Endothelial cell of umbilical vein (primary cell): Measurements from ENCODE around the gene STK32C. TPM values are rescaled to one million over a fixed set of nuclear protein-coding genes. Genes with fewer than 3 reads are reported as not detected.
"Not testable (repeated sequence)": the region's sequence is repeated elsewhere in the genome, so short reads cannot be mapped to it uniquely, and the experiment has no call there.

Experiments
- BruUV-seq: library from RNA; stranded (reverse); fragments of 400-500 nt; replicated peaks from 2 replicates; lab custom pipeline; 2021; lab: Mats Ljungman, UMichigan
- CTCF ChIA-PET: fragments of 300-600, 350-600 bp; sonication (Branson Sonifier 250); formaldehyde crosslinking; loops from one replicate; lab custom pipeline; 2021; ENCODE audit warnings: antibody characterized with exemption, inconsistent platforms; lab: Charles Lee
- POLR2A ChIA-PET: fragments of 300-600, 350-600 bp; sonication (Branson Sonifier 250); formaldehyde crosslinking; loops from one replicate; lab custom pipeline; 2021; ENCODE audit warnings: antibody characterized with exemption, inconsistent platforms; lab: Charles Lee
- DNase-seq: peaks from one replicate; pipeline ENCODE4 v3.0.0-alpha.2; 2011; ENCODE audit warnings: low read depth, low spot score
- FAIRE-seq: peaks from 2 replicates; lab custom pipeline; 2011; peaks lifted over from hg19 to GRCh38; lab: Jason Lieb, UNC
- H2AFZ ChIP-seq: 2 replicates; pipeline ENCODE4 v1.6.0; 2012; ENCODE audit warnings: low read depth, low read length, control low read depth, inconsistent platforms
- H3K27ac ChIP-seq: 2 replicates; pipeline ENCODE4 v1.5.1; 2011; ENCODE audit warnings: low read depth, mild to moderate bottlenecking, control low read depth, low read length, moderate library complexity; ENCODE audit not compliant: insufficient read depth
- H3K27me3 ChIP-seq, 2 experiments: 2 replicates each; pipeline versions ENCODE4 v1.6.0 to v1.6.1; 2011; ENCODE audit warnings: low read length in 2 of 2, mixed read lengths in 1 of 2; ENCODE audit not compliant: control insufficient read depth in 2 of 2, insufficient read depth in 2 of 2
- H3K36me3 ChIP-seq, 2 experiments: 2 replicates in 1 of 2; 3 replicates in 1 of 2; pipeline ENCODE4 v1.5.1; 2011; ENCODE audit warnings: low read length in 2 of 2, mild to moderate bottlenecking in 1 of 2, moderate library complexity in 1 of 2; ENCODE audit not compliant: control insufficient read depth in 2 of 2, insufficient read depth in 2 of 2; ENCODE audit errors: extremely low read depth in 1 of 2
- H3K4me1 ChIP-seq: 3 replicates; pipeline ENCODE4 v1.5.1; 2011; ENCODE audit warnings: mild to moderate bottlenecking, low read length; ENCODE audit not compliant: control insufficient read depth, insufficient read depth; ENCODE audit errors: extremely low read depth
- H3K4me2 ChIP-seq: 2 replicates; pipeline ENCODE4 v1.6.1; 2011; ENCODE audit warnings: low read length, control low read depth, mixed read lengths; ENCODE audit not compliant: insufficient read depth
- H3K4me3 ChIP-seq, 3 experiments: fragments of 200-600 bp in 1 of 3; sonication (generic), shearing (Covaris generic) in 1 of 3; replicated peaks in 1 of 3; 2 replicates each; pipeline ENCODE4 v1.5.1; 2011 to 2016; ENCODE audit warnings: control low read depth in 3 of 3, low read length in 3 of 3, mild to moderate bottlenecking in 2 of 3, inconsistent platforms in 1 of 3, low read depth in 1 of 3, moderate library complexity in 1 of 3; ENCODE audit not compliant: insufficient read depth in 1 of 3
- H3K79me2 ChIP-seq: 2 replicates; pipeline ENCODE4 v1.6.0; 2012; ENCODE audit warnings: low read length, inconsistent platforms; ENCODE audit not compliant: control insufficient read depth, insufficient read depth
- H3K9ac ChIP-seq: replicated peaks from 2 replicates; pipeline ENCODE3; 2011; ENCODE audit warnings: low read length, control low read depth; ENCODE audit not compliant: insufficient read depth; ENCODE audit errors: extremely low read depth
- H3K9me1 ChIP-seq: replicated peaks from 3 replicates; pipeline ENCODE4 v1.6.0; 2011; ENCODE audit warnings: mild to moderate bottlenecking, low read length; ENCODE audit not compliant: control insufficient read depth, insufficient read depth; ENCODE audit errors: extremely low read depth
- H3K9me3 ChIP-seq: replicated peaks from 2 replicates; pipeline ENCODE4 v1.5.1; 2012; ENCODE audit warnings: low read length, inconsistent platforms; ENCODE audit not compliant: control insufficient read depth, insufficient read depth
- H4K20me1 ChIP-seq: replicated peaks from 2 replicates; pipeline ENCODE3; 2011; ENCODE audit warnings: mild to moderate bottlenecking, low read length; ENCODE audit not compliant: control insufficient read depth, insufficient read depth; ENCODE audit errors: extremely low read depth
- EZH2 ChIP-seq: IDR thresholded peaks from 2 replicates; pipeline ENCODE4 v1.6.1; 2012; ENCODE audit warnings: borderline replicate concordance, low read depth, mild to moderate bottlenecking, moderate library complexity, low read length, inconsistent platforms; ENCODE audit not compliant: severe bottlenecking
- FOS ChIP-seq: IDR thresholded peaks from 2 replicates; pipeline ENCODE4 v1.6.1; 2011; ENCODE audit warnings: mild to moderate bottlenecking, low read length, moderate library complexity, borderline replicate concordance; ENCODE audit not compliant: insufficient read depth
- GATA2 ChIP-seq: IDR thresholded peaks from 2 replicates; pipeline ENCODE4 v1.7.0; 2011; ENCODE audit warnings: low read depth, mild to moderate bottlenecking, moderate library complexity, mixed read lengths, low read length; ENCODE audit not compliant: insufficient read length, insufficient read depth
- JUN ChIP-seq: IDR thresholded peaks from 2 replicates; pipeline ENCODE4 v1.6.1; 2011; ENCODE audit warnings: borderline replicate concordance, low read depth; ENCODE audit not compliant: insufficient read length, insufficient read depth
- MYC ChIP-seq: IDR thresholded peaks from one replicate; pipeline ENCODE4 v1.6.1; 2011; ENCODE audit warnings: mild to moderate bottlenecking, low read depth, low read length
- POLR2A ChIP-seq: IDR thresholded peaks from 2 replicates; pipeline ENCODE4 v1.6.1; 2012; ENCODE audit warnings: low read depth, mild to moderate bottlenecking, control low read depth, low read length
- POLR2AphosphoS5 ChIP-seq: IDR thresholded peaks from 2 replicates; pipeline ENCODE4 v1.6.1; 2012; ENCODE audit warnings: low read depth, mild to moderate bottlenecking, control low read depth, low read length, moderate library complexity; ENCODE audit not compliant: insufficient read depth
- dilution Hi-C: fragments of 300-500 bp; cut with MboI; formaldehyde crosslinking; loops from one replicate; pipeline ENCODE4 v1.15.0; 2019; ENCODE audit warnings: low sequenced_read_pairs; ENCODE audit not compliant: extremely low pct_ligation_motif_present
- intact Hi-C: fragments of 100-400 bp; cut with micrococcal nuclease; formaldehyde crosslinking; loops from one replicate; pipeline ENCODE4 v1.10.0; 2022
- polyA plus RNA-seq, 4 experiments: library from polyadenylated mRNA; depleted of rRNA in 3 of 4; stranded (reverse) in 3 of 4; unstranded in 1 of 4; fragments of >200 nt; gene quantifications; 2 replicates each; pipeline versions ENCODE4 v1.2.1 to v1.2.3, GENCODE V29; 2011 to 2012; ENCODE audit warnings: missing spikeins in 1 of 4
- total RNA-seq: library from RNA; stranded (reverse); gene quantifications from 2 replicates; pipeline ENCODE4 v1.2.3, GENCODE V29; 2021
- TF ChIP-seq, protein P1 (sequence below): IDR thresholded peaks from 2 replicates; pipeline ENCODE4 v1.6.1; 2011; ENCODE audit not compliant: insufficient read depth, insufficient read length
- TF ChIP-seq, protein P2 (sequence below), 2 donors: IDR thresholded peaks; 1 replicate in 1 of 2; 2 replicates in 1 of 2; pipeline ENCODE4 v1.5.1; 2011; ENCODE audit warnings: low read length in 2 of 2, mild to moderate bottlenecking in 2 of 2, moderate library complexity in 2 of 2, control low read depth in 1 of 2, inconsistent platforms in 1 of 2, low read depth in 1 of 2; ENCODE audit not compliant: insufficient read depth in 1 of 2; ENCODE audit errors: extremely low read depth in 1 of 2

The STK32C gene
- total and polyA plus RNA-seq, 2 donors (not counting 3 experiments of a cell fraction or from before 2014, with no cell fraction given), result 5.4 to 14.1 TPM

DNA sequence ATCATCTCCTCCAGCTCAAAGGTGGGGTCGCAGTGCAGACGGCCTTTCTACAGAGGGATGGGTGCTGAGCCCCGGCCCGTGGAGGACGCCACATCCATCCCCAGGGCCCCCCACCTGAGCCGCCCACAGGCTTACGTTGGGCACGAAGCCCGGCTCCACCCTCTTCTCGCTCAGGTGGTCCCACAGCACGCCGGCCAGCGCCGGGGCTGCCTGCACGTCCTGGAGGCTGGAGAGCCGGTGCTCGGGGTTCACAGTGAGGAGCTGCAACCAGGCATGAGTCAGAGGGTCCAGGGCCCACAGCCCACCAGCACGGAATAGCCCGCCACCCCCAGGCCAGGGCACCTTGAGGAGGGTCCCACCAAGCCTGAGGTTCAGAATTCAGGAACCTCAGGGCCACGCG, 85.0 kb downstream of the STK32C start:
- H3K4me3 ChIP-seq, result no peak overlapping the region
- no peaks in the 10 kb centered on the region for H3K79me2 ChIP-seq
- no peak overlapping the region for H2AFZ ChIP-seq
- H3K36me3 ChIP-seq, result no peaks in the 10 kb centered on the region
- CTCF ChIA-PET, result interaction anchor here (1.2 to 1.8 kb wide), 2 partner anchors 131 to 230 kb away, joined by 3 to 11 read pairs; no protein-coding TSS in a partner anchor
- H4K20me1 ChIP-seq, result no peaks in the 10 kb centered on the region
- H3K9ac ChIP-seq, result no peak overlapping the region
- dilution Hi-C loops, result no loop called here
- H3K9me3 ChIP-seq, result no peaks in the 10 kb centered on the region
- BruUV-seq, result no TSS peak
- DNase-seq, result no peak
- H3K4me2 ChIP-seq, result no peak overlapping the region
- no peaks in the 10 kb centered on the region for H3K27me3 ChIP-seq
- FAIRE-seq, result no peak
- H3K9me1 ChIP-seq, result no peaks in the 10 kb centered on the region
- H3K4me1 ChIP-seq, result no peaks in the 10 kb centered on the region
- no peak for TF ChIP-seq FOS
- no peak for TF ChIP-seq JUN
- no peak for TF ChIP-seq EZH2
- TF ChIP-seq POLR2A, result no peak
- TF ChIP-seq POLR2AphosphoS5, result no peak
- TF ChIP-seq MYC, result no peak
- TF ChIP-seq, protein P1, sequence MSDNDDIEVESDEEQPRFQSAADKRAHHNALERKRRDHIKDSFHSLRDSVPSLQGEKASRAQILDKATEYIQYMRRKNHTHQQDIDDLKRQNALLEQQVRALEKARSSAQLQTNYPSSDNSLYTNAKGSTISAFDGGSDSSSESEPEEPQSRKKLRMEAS, result no peak
- TF ChIP-seq, protein P2, sequence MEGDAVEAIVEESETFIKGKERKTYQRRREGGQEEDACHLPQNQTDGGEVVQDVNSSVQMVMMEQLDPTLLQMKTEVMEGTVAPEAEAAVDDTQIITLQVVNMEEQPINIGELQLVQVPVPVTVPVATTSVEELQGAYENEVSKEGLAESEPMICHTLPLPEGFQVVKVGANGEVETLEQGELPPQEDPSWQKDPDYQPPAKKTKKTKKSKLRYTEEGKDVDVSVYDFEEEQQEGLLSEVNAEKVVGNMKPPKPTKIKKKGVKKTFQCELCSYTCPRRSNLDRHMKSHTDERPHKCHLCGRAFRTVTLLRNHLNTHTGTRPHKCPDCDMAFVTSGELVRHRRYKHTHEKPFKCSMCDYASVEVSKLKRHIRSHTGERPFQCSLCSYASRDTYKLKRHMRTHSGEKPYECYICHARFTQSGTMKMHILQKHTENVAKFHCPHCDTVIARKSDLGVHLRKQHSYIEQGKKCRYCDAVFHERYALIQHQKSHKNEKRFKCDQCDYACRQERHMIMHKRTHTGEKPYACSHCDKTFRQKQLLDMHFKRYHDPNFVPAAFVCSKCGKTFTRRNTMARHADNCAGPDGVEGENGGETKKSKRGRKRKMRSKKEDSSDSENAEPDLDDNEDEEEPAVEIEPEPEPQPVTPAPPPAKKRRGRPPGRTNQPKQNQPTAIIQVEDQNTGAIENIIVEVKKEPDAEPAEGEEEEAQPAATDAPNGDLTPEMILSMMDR (IDR thresholded peaks at IDR 0.05; ENCODE audit: extremely low read depth in 1 of 2, insufficient read depth in 1 of 2, low read depth in 1 of 2, low read length in 2 of 2), result no peak
- TF ChIP-seq GATA2, result no peak
- POLR2A ChIA-PET, result no interaction called here
- intact Hi-C loops, result loop anchor here (1.0 kb wide), 3 partner anchors 130 to 416 kb away; no protein-coding TSS in a partner anchor
- no peak overlapping the region for H3K27ac ChIP-seq

DNA sequence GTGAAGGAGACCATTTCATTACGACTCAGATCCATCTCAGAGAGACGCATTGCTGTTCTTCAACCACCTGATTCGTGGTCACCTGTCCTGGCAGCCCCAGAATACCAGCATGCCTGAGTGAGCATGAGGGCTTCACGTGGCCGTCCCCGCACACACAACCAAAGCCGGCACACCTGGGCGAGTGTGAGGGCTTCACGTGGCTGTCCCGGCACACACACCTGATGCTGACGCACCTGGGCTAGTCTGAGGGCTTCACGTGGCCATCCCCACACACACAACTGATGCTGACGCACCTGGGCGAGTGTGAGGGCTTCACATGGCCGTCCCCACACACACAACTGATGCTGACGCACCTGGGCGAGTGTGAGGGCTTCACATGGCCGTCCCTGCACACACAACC, 86.8 kb downstream of the STK32C start:
- FAIRE-seq, intact Hi-C loops, BruUV-seq, H3K4me3 ChIP-seq, H3K9me3 ChIP-seq, H3K9me1 ChIP-seq, H3K9ac ChIP-seq, H3K27me3 ChIP-seq, H2AFZ ChIP-seq, H4K20me1 ChIP-seq, H3K79me2 ChIP-seq, DNase-seq, H3K4me2 ChIP-seq, POLR2A ChIA-PET, H3K36me3 ChIP-seq, H3K4me1 ChIP-seq, dilution Hi-C loops, H3K27ac ChIP-seq: not testable (repeated sequence)
- CTCF ChIA-PET, result interaction anchor here (1.9 kb wide), 1 partner anchor 132 kb away, joined by 6 read pairs; no protein-coding TSS in a partner anchor
